Retinal pigment epithelial cell (primary cell): ENCODE results near the gene STAG2.
"Not testable (repeated sequence)": the region's sequence is repeated elsewhere in the genome, so short reads cannot be mapped to it uniquely, and the experiment has no call there.

Source experiments
- DNase-seq: peaks from one replicate; pipeline ENCODE4 v3.0.0-alpha.2; 2010; ENCODE audit warnings: low read depth
- H3K4me3 ChIP-seq: 2 replicates; pipeline ENCODE4 v1.5.1; 2011; ENCODE audit warnings: mild to moderate bottlenecking, low read length, control low read depth, moderate library complexity
- CTCF ChIP-seq: conservative IDR thresholded peaks from 2 replicates; pipeline ENCODE4 v1.5.1; 2011; ENCODE audit warnings: low read depth, low read length, control low read depth, inconsistent platforms

Gene STAG2

DNA sequence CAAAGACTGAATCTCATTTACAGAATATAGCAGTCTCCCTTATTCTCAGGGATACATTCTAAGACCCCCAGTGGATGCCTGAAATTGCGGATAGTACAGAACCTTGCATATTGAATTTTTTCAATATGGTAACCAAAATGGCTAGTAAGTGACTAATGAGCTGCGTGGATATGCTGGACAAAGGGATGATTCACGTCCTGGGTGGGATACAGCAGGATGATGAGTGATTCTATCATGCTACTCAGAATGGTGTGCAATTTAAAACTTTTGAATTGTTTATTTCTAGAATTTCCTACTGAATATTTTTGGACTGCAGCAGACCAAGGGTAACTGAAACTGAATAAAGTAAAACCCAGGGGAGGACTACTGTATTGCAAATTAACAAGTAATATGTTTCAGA is 66.7 kb downstream of the STAG2 start:
- no peak for DNase-seq
- H3K4me3 ChIP-seq, result no peak overlapping the region
- TF ChIP-seq CTCF, result no peak

GRCh38 chrX:124030520-124030919 is 69.0 kb downstream of the STAG2 start:
- TF ChIP-seq CTCF, result no peak
- no peak overlapping the region for H3K4me3 ChIP-seq
- no peak for DNase-seq

DNA sequence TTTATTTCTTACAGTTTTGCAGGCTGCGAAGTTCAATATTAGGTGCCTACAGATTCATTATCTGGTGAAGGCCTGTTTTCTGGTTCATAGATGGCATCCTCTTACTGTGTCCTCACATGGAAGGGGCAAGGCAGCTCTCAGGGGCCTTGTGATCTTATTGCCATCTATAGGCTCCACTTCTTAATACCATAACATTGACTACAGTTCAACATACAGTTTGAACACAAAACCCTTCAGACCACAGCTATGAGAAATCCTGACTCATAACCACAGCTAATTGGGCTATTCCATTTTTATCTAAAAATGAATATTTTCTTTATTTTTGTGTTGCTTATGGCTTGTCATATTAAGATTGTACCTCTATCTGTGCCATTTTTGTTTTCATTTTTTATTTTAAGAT is 72.3 kb downstream of the STAG2 start:
- no peak overlapping the region for H3K4me3 ChIP-seq
- no peak for TF ChIP-seq CTCF
- DNase-seq, result no peak

GRCh38 chrX:124035657-124036056 is 74.2 kb downstream of the STAG2 start:
- H3K4me3 ChIP-seq, result no peak overlapping the region
- TF ChIP-seq CTCF, result no peak
- DNase-seq, result no peak

GRCh38 chrX:124042042-124042441 is 80.5 kb downstream of the STAG2 start:
- no peak overlapping the region for H3K4me3 ChIP-seq
- no peak for TF ChIP-seq CTCF
- DNase-seq, result no peak

DNA sequence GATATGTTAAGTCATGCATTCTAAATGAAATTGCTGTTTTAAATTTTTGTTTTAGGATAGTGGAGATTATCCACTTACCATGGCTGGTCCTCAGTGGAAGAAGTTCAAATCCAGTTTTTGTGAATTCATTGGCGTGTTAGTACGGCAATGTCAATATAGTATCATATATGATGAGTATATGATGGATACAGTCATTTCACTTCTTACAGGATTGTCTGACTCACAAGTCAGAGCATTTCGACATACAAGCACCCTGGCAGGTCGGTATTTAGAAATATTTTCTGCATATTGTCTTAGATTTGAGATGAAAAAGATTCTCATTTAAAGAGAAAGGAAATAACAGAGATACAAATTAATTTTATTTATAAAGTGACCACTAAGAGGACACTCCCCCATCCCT is 83.6 kb downstream of the STAG2 start:
- DNase-seq, result no peak
- no peak overlapping the region for H3K4me3 ChIP-seq
- TF ChIP-seq CTCF, result no peak

- not testable (repeated sequence) for H3K4me3 ChIP-seq, DNase-seq
Measured at GRCh38 chrX:124084417-124084816, 122.9 kb downstream of the STAG2 start.

- DNase-seq, result no peak
- no peak overlapping the region for H3K4me3 ChIP-seq
- TF ChIP-seq CTCF, result no peak
Measured at GRCh38 chrX:124085063-124085462, 123.6 kb downstream of the STAG2 start.
